ENCODE results near the gene CCDC87.

The CCDC87 gene

DNA sequence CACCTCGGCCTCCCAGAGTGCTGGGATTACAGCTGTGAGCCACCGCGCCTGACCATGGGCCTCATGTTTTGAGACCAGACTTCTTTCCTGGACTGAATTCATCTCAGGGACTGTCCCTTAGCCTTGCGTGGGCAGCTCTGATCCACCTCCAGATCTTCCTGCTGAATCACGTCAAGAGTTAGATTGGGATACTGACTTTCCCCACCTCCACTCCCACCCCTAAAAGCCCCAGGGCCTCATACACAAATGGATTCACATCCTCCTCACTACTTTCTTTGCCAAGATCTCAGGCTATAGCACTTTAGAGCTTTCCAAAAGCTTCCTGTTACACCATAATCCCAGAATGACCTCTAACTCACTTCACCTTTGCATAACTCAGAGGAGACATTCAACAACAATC is 12.1 kb downstream of the CCDC87 start:
- DNase-seq, result no peak

DNA sequence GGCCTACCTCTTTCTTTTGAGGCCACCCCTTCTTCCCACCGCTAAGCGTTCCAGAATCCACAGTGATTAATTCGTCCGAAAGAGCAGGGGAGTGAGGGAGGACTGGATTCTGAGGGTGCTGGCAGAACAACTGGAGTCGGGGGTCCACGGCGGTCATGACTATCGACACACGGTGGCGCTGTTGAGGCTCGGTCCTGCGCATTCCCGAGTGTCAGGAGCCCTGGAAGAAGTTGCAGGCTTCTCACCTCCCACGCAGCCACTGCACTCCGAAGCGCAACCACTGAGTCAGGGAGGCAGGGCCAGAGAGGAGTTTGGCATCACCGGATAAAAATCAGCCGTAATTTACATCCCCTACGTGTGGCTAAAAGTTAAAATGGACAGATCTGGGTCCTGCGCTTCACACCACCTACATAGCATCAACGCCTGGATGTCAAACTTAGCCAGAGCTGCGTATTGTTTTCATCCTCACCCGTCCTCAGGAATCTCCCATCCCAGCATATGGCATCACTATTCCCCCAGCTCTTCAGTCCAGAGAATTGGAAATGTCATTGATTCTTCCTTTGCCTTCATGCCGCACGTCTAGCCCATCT is 13.8 kb downstream of the CCDC87 start:
- peak; percentile 78 for DNase-seq

DNA sequence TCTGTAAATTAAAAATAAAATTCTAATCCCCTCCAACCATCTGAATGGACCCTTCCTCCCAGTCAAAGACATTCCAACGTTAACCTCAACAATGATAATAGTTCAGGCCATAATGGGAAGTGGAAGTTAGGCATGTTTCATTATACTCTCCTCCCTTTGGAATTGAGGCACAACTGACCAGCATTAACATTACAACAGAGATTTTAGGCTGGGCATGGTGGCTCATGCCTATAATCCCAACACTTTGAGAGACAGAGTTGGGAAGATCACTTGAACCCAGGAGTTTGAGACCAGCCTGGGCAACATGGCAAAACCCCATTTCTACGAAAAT is 22.0 kb downstream of the CCDC87 start:
- DNase-seq, result no peak

DNA sequence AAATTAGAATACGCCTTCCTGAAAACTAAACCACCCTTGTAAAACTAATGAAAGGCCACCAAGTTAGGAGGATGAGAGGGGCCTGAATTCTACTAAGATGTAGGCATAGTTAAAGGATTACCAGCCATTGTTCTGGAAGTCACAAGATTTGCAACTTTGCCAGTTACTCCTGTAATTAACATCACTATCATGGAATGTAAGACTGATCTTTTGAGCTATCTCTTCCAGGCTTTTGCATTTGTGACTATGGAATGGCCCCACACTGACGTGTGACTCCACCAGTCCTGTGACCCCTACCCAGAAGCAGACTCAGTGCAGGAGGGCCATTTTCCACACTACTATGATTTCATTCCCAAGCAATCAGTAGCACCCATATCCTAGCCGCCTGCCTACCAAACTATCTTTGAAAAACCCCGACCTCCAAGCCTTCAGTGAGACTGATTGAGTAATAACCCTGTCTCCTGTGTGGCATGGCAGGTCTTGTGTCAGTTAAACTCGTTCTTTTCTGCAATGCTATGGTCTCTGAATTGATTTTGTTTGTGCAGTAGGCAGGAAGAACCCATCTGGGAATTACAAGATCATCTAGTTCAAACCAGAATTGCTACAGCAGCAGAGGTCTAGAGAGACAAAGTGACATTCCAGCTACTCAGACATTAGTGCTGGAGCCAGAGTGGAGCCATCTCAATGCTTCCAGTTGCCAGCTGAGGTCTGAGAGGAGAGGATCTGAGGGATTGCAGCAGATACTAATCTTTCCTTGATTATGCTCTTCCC is 22.6 kb downstream of the CCDC87 start:
- no peak for DNase-seq

DNA sequence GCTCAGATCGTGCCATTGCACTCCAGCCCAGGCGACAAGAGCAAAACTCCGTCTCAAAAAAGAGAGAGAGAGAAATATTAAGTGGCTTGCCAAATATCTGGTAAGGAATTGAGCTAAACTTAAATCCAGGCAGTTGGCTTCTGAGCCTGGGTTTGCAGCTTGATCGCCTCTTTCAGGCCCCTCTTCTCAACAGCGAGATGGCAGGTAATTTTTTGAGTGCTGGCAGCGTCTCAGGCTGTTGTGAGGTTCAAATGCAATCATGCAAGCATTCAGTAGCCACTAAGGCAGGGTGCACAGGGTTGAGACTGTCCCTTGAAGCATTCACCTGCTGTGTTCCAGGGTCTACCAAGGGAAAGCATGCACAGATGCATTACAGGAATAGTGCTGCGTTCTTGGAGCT is 23.8 kb downstream of the CCDC87 start:
- DNase-seq, result no peak

DNA sequence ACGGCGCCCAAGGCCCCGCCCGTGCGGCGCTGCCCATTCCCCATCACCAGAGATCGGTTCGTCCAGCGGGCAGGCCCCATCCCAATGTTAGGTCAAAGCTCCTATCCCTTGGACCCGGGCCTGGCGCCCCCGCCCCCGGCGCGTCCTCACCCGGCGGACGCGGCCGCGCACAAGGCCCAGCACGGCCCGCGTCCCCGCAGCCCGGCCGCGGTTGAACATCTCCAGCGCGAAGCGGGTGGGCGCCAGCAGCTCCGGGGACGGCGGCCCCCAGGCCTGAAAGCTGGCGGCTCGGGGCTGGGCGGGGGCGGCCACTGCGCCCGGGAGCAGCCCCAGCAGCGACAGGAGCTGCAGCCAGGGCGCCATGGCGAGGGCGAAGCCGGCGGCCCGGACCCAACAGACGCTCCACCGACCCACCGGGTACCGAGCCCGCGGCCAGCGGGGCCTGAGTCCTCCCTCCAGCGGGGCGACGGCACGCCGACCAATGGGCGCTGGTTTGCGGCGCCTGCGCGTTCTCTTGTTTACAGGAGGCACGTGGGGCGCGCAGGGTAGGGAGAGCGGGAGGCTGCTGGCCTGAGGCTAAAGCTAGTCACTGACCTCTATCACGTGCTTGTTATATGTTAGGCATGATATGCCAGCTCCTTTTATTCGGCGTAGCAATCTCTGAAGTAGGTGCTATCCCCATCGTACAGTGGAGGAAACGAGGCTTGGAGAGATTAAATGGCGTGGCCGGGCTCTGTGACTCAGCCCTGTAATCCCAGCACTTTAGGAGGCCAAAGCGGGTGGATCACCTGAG is 24.5 kb downstream of the CCDC87 start, which contains the start of gene CTSF:
CTSF (minus strand) TSS at position 483 of the 793 bp plus-strand sequence; CDS start at position 363, 120 bp downstream.
- peak; percentile 81 for DNase-seq

DNA sequence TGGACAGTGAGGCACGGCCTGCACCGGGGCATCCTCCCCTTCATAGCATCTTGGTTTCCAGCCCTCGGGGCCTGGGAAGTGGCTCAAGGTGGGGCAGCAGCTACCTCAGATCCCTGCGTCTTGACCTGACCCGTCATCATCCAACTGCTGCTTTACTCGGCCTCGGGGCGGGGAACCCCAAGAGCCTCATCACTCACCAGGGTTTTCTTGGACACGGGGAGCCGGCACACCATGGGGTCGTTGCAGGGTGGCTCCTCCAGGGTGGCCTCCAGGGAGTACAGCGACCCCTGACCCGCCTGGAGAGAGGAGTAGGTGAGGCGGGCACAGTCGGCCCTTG is 25.1 kb downstream of the CCDC87 start:
- DNase-seq, result no peak

DNA sequence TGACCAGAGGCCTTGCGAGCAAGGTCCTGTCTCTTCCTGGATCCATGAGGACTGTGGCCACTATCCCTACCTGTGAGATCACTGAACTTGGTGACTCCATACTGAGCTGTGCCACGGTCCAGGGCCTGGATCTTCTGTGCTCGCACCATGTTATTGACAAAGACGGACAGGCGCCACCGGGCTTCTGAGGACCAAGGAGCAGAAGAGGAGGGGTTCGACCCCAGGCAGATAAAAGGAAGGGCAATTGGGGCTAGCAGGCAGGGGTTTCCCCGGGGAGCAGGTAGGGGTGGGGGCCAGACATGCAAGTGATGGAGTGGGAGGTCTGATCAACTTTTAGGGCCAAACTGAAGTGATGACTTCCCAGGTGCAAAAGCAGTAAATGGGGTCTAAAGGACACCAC is 26.6 kb downstream of the CCDC87 start:
- no peak for DNase-seq

DNA sequence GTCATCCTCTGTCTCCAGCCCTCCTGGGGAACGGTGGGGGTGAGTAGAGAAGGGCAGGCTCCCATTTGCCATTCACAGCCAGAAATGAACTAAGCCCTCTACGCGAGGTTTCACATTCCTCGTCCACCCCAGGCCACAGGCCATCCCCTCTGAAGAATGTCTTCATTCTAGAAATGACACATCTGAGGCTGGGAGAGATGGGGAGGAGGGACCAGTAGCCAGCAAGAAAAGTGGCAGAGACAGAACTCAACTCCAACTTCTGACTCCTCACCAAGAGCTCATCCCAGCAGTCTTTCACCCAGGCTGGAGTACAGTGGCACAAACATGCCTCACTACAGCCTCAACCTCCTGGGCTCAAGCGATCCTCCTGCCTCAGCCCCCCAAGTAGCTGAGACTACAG is 27.9 kb downstream of the CCDC87 start:
- DNase-seq, result no peak

DNA sequence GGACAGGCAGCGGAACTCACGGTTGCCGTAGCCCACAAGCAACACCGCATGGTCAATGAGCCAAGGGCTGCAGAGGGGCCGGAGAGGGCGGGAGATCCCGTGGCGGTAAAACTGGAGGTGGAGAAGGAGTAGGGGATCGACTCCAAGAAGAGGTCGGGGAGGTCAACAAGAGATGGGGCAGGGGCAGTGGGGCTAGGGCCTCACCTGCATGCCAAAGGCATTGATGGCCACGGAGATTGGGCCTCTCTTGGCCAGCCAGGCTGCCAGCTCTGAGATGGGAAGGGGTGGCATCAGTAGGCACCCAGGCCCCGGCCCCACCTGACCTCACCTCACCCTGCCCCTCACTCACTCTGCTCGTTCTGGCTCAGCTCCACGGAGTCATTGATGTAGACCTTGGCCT is 28.3 kb downstream of the CCDC87 start:
- DNase-seq, result no peak

DNA sequence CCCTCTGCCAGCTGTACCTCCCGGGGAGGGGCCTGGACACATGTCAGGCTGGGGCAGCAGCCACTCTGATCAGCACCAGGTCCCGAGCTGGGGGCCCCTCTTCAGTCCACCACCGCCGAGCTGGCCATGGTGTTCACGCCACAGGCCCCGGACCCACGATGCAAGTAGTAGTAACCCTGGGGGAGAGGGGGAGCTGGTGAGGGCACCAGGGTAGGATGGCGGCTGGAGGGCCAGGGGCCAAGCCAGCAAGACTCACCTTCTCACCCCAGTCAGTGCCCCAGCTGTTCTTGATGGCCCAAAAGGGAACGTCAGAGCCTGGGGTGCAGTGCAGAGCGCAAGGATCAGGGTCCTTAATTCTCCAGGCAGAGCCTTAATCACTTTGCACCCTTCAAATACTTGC is 29.0 kb downstream of the CCDC87 start:
- DNase-seq, result no peak

DNA sequence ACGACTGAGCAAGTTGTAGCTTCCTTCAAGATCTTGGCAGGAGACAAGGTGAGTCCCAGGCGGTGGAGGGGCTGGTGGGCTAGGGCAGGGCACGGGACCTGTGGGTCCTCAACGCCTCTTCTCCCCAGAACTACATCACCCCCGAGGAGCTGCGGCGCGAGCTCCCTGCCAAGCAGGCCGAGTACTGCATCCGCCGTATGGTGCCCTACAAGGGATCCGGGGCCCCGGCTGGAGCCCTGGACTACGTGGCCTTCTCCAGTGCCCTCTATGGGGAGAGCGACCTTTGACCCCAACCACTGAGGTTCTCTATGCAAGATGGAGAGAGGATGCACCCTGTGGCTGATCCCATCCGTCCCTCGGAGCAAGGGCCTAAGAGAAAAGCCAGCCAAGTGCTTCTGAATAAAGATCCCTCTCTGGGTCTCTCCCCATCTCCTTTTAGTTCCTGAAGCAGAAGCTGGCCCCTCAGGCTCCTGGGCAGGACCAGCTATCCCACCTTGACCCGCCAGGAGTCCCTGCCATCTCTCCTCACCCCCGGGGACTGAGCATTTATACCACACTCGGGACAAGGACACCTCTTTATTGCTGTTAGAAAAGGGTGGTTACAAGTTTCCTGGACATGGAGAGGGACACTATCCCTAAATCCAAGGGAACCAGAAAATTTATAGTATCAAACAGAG is 29.8 kb downstream of the CCDC87 start:
- no peak for DNase-seq

DNA sequence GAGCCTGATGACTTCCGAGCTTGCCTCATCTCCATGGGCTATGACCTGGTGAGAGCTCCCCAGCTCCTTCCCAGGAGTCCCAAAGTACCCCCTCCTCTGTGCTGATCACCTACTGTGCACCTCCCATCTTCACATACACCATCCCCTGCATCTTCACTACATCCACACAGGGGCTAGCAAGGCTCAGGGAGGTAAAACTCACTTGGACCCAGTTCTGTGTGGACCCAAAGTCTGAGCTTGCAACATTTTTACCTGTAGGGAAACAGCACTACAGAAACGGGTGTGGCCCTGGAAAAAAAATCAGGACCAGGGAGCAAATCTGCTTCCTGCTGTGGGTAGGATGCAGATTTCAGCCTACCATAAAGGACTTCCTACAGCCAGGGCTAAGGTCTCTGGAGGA is 30.6 kb downstream of the CCDC87 start:
- DNase-seq, result no peak

DNA sequence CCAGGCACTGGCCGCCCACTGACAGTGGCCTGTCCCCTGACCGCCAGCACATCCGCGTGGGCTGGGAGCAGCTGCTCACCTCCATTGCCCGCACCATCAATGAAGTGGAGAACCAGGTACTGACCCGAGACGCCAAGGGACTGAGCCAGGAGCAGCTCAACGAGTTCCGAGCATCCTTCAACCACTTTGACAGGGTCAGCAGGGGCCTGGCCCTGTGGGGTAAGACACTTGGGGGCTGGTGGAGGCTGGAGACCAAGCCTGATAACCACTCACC is 31.0 kb downstream of the CCDC87 start:
- no peak for DNase-seq

DNA sequence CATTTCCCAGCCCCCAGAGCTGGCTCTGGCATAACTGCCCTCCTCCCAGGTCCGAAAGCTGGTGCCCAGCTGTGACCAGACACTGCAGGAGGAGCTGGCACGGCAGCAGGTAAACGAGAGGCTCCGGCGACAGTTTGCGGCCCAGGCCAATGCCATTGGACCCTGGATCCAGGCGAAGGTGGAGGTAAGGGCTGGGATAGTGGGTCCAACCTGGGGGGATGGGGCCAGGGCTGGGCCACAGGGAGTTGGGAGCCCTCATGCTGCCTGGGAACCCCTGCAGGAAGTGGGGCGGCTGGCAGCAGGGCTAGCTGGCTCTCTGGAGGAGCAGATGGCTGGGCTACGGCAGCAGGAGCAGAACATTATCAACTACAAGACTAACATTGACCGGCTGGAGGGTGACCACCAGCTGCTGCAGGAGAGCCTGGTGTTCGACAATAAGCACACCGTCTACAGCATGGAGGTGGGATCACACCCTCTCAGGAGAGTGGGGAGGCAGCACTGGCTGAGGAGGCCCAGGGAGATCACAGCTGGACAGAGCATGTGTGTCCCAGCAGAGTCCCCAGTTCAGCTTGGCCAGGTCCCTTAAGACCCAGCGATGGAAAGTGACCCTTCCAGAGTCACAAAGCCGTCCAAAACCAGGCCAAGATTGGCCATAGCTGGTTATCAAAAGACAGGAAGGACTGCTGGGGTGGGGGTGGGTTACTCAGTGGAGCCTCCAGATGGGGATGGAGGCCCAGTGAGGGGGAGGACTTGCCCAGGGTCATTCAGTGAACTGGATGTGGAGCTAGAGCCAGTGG is 31.5 kb downstream of the CCDC87 start:
- DNase-seq, result no peak

DNA sequence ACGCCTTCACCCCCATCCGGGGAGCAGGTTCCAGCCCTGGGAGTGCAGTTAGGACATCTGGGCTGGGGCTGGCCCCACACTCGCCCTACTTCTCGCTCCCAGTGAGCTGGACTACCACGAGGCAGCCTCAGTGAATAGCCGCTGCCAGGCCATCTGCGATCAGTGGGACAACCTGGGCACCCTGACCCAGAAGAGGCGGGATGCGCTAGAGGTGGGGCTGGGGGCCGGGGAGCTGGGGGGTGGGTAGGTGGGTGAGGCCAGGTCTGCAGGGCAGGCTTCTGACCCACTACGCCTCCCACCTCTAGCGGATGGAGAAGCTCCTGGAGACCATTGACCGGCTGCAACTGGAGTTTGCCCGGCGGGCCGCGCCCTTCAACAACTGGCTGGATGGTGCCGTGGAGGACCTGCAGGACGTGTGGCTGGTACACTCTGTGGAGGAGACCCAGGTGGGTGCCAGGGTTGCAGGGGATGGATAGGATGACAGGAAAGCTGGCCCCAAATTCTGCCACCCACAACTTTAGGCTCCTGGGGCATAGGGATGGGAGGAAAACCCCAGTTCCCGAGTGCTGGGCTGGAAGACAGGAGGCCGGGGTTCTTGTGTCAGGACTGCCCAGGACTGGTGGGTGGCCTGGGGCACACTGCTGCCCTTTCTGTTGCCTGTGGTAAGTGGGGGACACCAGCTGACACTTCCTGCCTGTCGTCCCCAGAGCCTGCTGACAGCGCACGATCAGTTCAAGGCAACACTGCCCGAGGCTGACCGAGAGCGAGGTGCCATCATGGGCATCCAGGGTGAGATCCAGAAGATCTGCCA is 32.8 kb downstream of the CCDC87 start:
- DNase-seq, result no peak

DNA sequence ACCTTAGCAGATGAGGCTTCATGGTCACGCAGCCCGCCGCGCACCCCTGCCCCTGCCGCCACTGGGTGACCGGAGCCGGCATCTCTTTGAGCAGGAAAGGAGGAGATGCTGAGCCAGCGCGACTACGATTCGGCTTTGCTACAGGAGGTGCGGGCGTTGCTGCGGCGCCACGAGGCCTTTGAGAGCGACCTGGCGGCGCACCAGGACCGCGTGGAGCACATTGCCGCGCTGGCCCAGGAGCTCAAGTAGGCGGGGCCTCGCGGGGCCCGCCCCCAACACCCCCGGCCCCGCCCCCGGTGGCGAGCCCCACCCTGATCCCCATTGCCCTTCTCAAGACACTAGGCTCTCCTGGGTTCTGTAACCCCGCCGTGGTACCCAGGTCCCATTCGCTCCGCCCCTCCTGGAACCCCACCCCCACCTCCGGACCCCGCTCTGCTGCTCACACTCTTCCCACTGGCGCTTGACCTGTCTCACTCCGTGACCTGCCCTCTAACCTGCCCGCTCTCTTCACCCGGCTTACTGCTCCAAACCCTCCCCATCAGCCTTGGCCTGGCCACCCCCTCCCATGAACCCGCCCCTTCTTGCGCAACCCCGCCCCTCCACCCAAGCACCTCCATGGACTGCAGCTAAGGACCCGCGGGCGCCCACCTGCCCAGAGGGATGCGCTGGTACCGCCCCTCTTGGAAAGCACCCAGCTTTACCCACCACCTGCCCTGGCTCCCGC is 33.6 kb downstream of the CCDC87 start:
- no peak for DNase-seq

DNA sequence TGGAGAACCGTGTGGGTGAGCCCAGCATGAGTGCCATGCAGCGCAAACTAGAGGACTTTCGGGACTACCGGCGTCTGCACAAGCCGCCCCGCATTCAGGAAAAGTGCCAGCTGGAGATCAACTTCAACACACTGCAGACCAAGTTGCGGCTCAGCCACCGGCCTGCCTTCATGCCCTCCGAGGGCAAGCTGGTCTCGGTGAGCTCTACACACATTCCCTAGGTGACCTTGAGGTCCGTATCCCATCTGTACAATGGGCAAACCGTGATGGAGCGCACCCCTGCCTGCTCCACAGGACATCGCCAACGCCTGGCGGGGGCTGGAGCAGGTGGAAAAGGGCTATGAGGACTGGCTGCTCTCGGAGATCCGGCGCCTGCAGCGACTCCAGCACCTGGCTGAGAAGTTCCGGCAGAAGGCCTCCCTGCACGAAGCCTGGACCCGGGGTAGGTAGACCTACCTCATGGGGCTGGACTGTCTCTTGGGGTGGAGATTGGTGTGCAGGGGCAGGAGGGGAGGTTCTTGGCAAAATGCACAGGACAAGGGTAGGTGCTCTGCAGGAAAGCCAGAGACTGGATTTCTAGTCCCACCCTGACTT is 35.0 kb downstream of the CCDC87 start:
- DNase-seq, result no peak

DNA sequence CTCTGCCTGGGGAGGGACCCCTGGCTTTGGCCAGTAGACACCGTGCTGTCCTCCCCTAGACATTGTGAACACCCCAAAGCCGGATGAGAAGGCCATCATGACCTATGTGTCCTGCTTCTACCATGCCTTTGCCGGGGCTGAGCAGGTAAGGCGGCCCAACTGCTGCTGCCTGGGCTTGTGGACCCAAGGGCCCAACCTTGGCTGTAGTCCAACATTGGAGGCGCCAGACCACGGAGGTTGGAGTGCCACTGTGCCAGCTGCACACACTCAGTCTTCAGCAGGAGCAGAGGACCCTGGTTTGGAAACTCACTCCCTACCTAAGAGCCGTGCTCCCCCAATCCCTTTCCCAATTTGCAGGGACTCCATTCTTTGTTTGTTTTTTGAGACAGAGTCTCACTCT is 36.8 kb downstream of the CCDC87 start:
- DNase-seq, result no peak

DNA sequence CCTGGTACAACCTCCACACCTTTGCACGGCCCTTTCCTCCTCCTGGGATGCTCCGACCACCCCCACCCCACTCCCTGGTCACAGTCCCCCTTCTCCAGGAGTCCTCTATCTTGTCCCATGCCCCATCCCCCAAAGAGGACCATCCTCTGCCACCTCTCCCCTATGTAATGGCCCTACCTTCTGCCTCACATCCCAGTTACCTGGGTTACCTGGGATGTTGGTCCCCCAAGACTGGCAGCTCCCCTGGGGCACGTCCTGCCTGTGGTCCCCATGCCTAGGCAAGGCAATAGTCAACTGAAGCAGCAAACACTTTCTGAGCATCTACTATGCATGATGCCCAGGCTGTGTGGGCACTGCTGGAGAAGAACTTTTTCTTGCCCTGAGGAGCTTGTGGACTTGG is 37.4 kb downstream of the CCDC87 start:
- DNase-seq, result no peak

DNA sequence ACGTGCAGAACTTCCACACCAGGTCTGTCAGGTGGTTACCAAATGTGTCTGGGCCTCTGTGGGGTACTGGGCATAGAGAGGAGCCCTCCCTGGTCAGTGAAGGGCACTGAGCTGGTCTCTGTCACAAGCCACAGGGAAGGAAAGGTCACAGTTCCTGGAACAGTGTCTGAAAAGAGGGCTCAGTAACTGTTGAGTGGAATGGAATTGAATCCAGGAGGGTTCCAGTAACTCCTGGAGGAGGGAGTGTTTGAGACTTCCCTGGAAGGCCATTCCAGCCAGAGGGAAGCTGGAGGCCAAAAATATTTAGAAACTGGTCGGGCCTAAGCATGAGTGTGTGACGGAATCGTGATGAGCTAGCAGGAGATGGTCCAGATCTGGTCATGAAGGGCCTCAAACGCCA is 38.3 kb downstream of the CCDC87 start:
- no peak for DNase-seq

Data from activated CD4-positive, CD25-positive, alpha-beta regulatory T cell treated with anti-CD3 and anti-CD28 coated beads, Interleukin-2, amount 50 U/mL, for 72 hours (primary cell).